Ovary (tissue), 9 donors: ENCODE measurements around the gene SLC27A1. TPM values are rescaled to one million over a fixed set of nuclear protein-coding genes. Genes with fewer than 3 reads are reported as not detected.
"Not testable (repeated sequence)": the region's sequence is repeated elsewhere in the genome, so short reads cannot be mapped to it uniquely, and the experiment has no call there.

Experiments used
- DNase-seq, 5 donors: peaks; one replicate each; pipeline ENCODE4 v3.0.0-alpha.2; 2019 to 2020
- H3K27ac ChIP-seq, 2 donors: fragments of 200-600 bp; one replicate each; pipeline versions ENCODE4 v1.5.1 to v1.8.0; 2019 to 2022
- H3K27me3 ChIP-seq: fragments of 200-600 bp; one replicate; pipeline ENCODE4 v1.8.0; 2022
- H3K36me3 ChIP-seq: fragments of 200-600 bp; sonication (generic); one replicate; pipeline ENCODE4 v1.5.1; 2019
- H3K4me1 ChIP-seq: one replicate; pipeline ENCODE4 v1.8.1; 2013; ENCODE audit warnings: mild to moderate bottlenecking, moderate library complexity; ENCODE audit not compliant: insufficient read depth
- H3K4me3 ChIP-seq: fragments of 200-600 bp; sonication (generic); one replicate; pipeline ENCODE4 v1.5.1; 2017
- H3K9me3 ChIP-seq, 2 donors: fragments of 200-600 bp in 1 of 2; sonication (generic) in 1 of 2; one replicate each; pipeline versions ENCODE4 v1.5.1 to v1.8.1; 2013 to 2019; ENCODE audit warnings: mild to moderate bottlenecking in 1 of 2, moderate library complexity in 1 of 2
- CTCF ChIP-seq, 3 donors: fragments of 450-650 bp in 2 of 3; fragments of 200-600 bp in 1 of 3; IDR thresholded peaks; one replicate each; pipeline versions ENCODE4 v1.5.1 to v1.8.0; 2016 to 2022; ENCODE audit warnings: antibody characterized with exemption in 3 of 3, mild to moderate bottlenecking in 1 of 3
- EP300 ChIP-seq: sonication (generic); formaldehyde crosslinking; IDR thresholded peaks from one replicate; pipeline ENCODE4 v1.6.1; 2017; ENCODE audit warnings: antibody characterized with exemption
- POLR2A ChIP-seq: fragments of 450-650 bp; IDR thresholded peaks from one replicate; pipeline ENCODE4 v1.6.1; 2017; ENCODE audit warnings: antibody characterized with exemption, mild to moderate bottlenecking, moderate library complexity
- WGBS, 3 donors: extraction: QIAGEN DNeasy Blood & Tissue Kit in 1 of 3; methylation state at CpG; one replicate each; pipeline versions ENCODE4 v1.1.5 to v1.1.7; 2013 to 2017; 5-methylcytosine and 5-hydroxymethylcytosine counted together
- intact Hi-C, 4 donors: fragments of 100-400 bp; cut with DNase I; formaldehyde crosslinking; loops; one replicate each; pipeline versions ENCODE4 v1.11.0 to v1.15.1; 2022 to 2023
- polyA plus RNA-seq, 2 donors: library from polyadenylated mRNA; stranded (reverse); fragments of 200-250 nt in 1 of 2; fragments of 350-450 nt in 1 of 2; fragmentation: Illumina TruSeq in 1 of 2; extraction: RNeasy Lipid Tissue Mini Kit (QIAGEN cat#74804) in 1 of 2; gene quantifications; one replicate each; pipeline ENCODE4 v1.2.3, GENCODE V29; 2013 to 2014
- total RNA-seq, 7 donors: library from RNA; depleted of rRNA in 2 of 7; stranded (reverse); fragments of >200 nt in 2 of 7; fragmentation: NEBNext Ultra II Directional in 3 of 7; extraction: Animal tissue kit (Norgen Biotek cat#: 25700) in 3 of 7; gene quantifications; one replicate each; pipeline versions ENCODE4 v1.1.0 to v1.2.4, GENCODE V29; 2016 to 2023
- donor health status: DM: no; HTN: no; CAD: no; lungs with moderate emphysema.
- donor health status: DM: no; HTN: no; CAD: no.
- donor health status: Bipolar disorder and iron deficiency.
- donor health status: DM: yes; HTN: yes; CAD: no.
- donor health status: DM: no; HTN: no; CAD: no.
- donor health status: DM: yes; HTN: yes; CAD: no.

The SLC27A1 gene
- total and polyA plus RNA-seq, 9 donors: 4.6 to 43.1 (median 37.8) TPM

DNA sequence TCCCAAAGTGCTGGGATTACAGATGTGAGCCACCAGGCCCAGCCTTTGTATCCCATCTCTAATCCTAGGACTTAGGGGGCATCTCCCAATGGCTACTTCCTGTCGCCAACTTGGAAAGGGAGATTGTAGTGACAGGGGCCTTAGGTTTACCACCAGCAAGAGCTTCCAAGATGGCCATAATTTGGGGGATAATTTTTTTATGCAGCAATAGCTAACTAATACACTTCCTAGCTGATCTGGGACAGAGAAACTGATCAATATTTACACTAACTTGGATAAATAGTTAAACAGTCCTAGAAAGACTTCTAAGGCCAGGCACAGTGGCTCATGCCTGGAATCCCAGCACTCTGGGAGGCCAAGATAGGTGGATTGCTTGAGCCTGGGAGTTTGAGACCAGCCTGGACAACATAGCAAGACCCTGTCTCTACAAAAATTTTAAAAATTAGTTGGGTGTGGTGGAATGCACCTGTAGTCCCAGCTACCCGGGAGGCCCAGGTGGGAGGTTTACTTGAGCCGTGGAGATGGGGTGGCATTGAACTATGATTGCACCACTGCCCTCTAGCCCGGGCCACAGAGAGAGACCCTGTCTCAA is 79.8 kb downstream of the SLC27A1 start:
- no peak for TF ChIP-seq POLR2A
- TF ChIP-seq EP300: no peak
- TF ChIP-seq CTCF (IDR thresholded peaks at IDR 0.05): no peak
- DNase-seq: no peak
- H3K36me3 ChIP-seq: no peaks in the 10 kb centered on the region
- no peaks in the 10 kb centered on the region for H3K27me3 ChIP-seq
- peaks cover 6% of the 10 kb centered on the region for H3K4me1 ChIP-seq
- H3K4me3 ChIP-seq: no peak overlapping the region
- H3K9me3 ChIP-seq: no peaks in the 10 kb centered on the region
- H3K27ac ChIP-seq: no peak overlapping the region
- 90 to 95% (median 90%) methylated on average over 4 of the region's 4 CpGs for WGBS, 3 donors
- intact Hi-C loops: no loop called here

- WGBS, 3 donors: 96% methylated on average over 4 of the region's 4 CpGs
- H3K36me3 ChIP-seq, H3K4me3 ChIP-seq, intact Hi-C loops, H3K4me1 ChIP-seq, H3K27ac ChIP-seq, H3K9me3 ChIP-seq, H3K27me3 ChIP-seq, DNase-seq: not testable (repeated sequence)
Measured at GRCh38 chr19:17552735-17553134, 82.4 kb downstream of the SLC27A1 start.

DNA sequence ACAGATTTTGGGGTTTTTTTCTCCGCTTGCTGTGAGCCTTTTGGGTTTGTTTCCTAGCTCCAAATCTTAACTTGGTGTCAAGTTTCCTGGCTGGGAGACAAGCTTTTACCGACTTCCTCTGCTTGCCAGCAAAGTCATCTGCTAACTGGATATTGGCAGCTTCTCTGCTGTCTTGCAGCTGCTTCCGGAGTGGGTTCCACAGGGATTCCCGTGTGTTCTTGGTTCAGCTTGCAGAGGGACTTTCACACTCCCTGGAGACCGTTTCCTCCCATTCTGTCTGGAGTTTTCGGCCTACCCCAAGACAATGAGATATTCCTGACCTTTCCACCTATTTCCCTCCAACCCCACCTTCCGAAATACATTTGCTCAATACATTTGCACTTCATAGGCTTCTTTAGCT is 82.9 kb downstream of the SLC27A1 start:
- WGBS, 3 donors: 8 to 10% (median 10%) methylated on average over 7 of the region's 7 CpGs
- Histone ChIP-seq H3K36me3 (no peaks in the 10 kb centered on the region), H3K27ac (no peak overlapping the region), H3K4me3 (no peak overlapping the region), H3K4me1 (peaks cover 9% of the 10 kb centered on the region), H3K9me3 (no peaks in the 10 kb centered on the region), H3K27me3 (no peaks in the 10 kb centered on the region)
- DNase-seq: peak; percentile 60 to 87 (median 77)
- intact Hi-C loops: no loop called here
- TF ChIP-seq EP300: no peak
- TF ChIP-seq CTCF (IDR thresholded peaks at IDR 0.05): no peak
- no peak for TF ChIP-seq POLR2A

DNA sequence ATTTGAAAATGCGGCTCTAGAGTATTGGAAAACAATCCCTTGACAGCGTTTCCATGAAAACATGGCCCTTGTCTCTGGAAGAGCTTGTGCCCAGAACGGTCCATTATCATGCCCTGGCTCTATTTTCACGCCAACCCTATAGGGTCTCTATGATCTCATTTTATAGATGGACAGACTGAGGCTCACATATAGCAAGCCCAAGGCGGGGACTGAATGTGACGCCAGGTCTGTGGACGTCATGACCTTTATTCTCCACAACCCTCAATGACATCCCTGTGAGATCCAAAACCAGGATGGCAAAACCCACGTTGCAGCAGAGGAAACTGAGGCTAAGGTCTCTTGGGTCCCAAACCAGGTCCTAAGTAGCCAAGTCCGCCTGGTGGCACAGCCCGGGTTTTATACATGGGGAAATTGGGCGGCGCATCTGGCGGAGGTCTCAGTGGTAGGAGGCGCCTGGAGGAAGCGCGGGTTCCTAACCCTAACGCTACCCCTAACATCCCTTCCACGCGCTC is 84.7 kb downstream of the SLC27A1 start:
- Histone ChIP-seq H3K4me3 (peak overlapping the region; percentile 69), H3K27me3 (no peaks in the 10 kb centered on the region), H3K9me3 (no peaks in the 10 kb centered on the region), H3K27ac (peak overlapping the region in 1 of 2 donors; percentile 72), H3K36me3 (no peaks in the 10 kb centered on the region), H3K4me1 (peaks cover 9% of the 10 kb centered on the region)
- no peak for DNase-seq
- intact Hi-C loops: no loop called here
- WGBS, 3 donors: 8 to 13% (median 13%) methylated on average over 13 to 19 of the region's 19 CpGs
- TF ChIP-seq POLR2A: no peak
- TF ChIP-seq EP300: no peak
- TF ChIP-seq CTCF (IDR thresholded peaks at IDR 0.05): no peak

- Histone ChIP-seq H3K27me3 (no peaks in the 10 kb centered on the region), H3K4me1 (peaks cover 9% of the 10 kb centered on the region), H3K36me3 (no peaks in the 10 kb centered on the region), H3K27ac (peak within 1 kb of the TSS; percentile 31 to 72), H3K4me3 (peak within 1 kb of the TSS; percentile 69), H3K9me3 (no peaks in the 10 kb centered on the region)
- 0 to 1% (median 0%) methylated on average over 17 to 64 of the region's 64 CpGs for WGBS, 3 donors
- intact Hi-C loops: no loop called here
- TF ChIP-seq CTCF (IDR thresholded peaks at IDR 0.05): no peak
- peak; percentile 49 for TF ChIP-seq POLR2A
- TF ChIP-seq EP300: no peak
- peak; percentile 97 to 99 (median 98) for DNase-seq
Measured at GRCh38 chr19:17555480-17555928, 85.2 kb downstream of the SLC27A1 start, which contains the start of gene COLGALT1. Gene COLGALT1 (plus strand): TSS chr19:17555649. CDS start chr19:17555714, 65 bp downstream.
